ENCODE data around the gene ARHGEF28.

- TF ChIP-seq EP300 (IDR thresholded peaks at IDR 0.05) = no peak
- no peak for TF ChIP-seq CTCF (IDR thresholded peaks at IDR 0.05)
- no peak for TF ChIP-seq POLR2A (IDR thresholded peaks at IDR 0.05)
- TF ChIP-seq POLR2AphosphoS5 (IDR thresholded peaks at IDR 0.05) = no peak
These were observed 109.2 kb downstream of the ARHGEF28 start for GRCh38 chr5:73735032-73735734.
